ENCODE data around the gene RIMS3.

RIMS3 gene

GRCh38 chr1:40628903-40629292 is 36.6 kb downstream of the RIMS3 start:
- Histone ChIP-seq H3K27me3 (ENCODE audit: insufficient read depth, low read depth, severe bottlenecking) (no peaks in the 10 kb centered on the region), H3K4me3 (ENCODE audit: low read depth, low read length) (no peak overlapping the region), H3K36me3 (no peaks in the 10 kb centered on the region), H3K9me3 (ENCODE audit: severe bottlenecking) (no peaks in the 10 kb centered on the region), H3K27ac (no peak overlapping the region)
- no peak for DNase-seq
- TF ChIP-seq CTCF (IDR thresholded peaks at IDR 0.05; ENCODE audit: low read depth, low read length) = no peak

GRCh38 chr1:40627987-40628902 is 37.2 kb downstream of the RIMS3 start:
- no peak for TF ChIP-seq CTCF (IDR thresholded peaks at IDR 0.05; ENCODE audit: low read depth, low read length)
- no peak for DNase-seq
- H3K9me3 ChIP-seq (ENCODE audit: severe bottlenecking) = no peaks in the 10 kb centered on the region
- no peaks in the 10 kb centered on the region for H3K27me3 ChIP-seq (ENCODE audit: insufficient read depth, low read depth, severe bottlenecking)
- H3K4me3 ChIP-seq (ENCODE audit: low read depth, low read length) = no peak overlapping the region
- H3K36me3 ChIP-seq = no peaks in the 10 kb centered on the region
- no peak overlapping the region for H3K27ac ChIP-seq

GRCh38 chr1:40626383-40626770 is 39.1 kb downstream of the RIMS3 start:
- no peak overlapping the region for H3K27ac ChIP-seq
- TF ChIP-seq CTCF (IDR thresholded peaks at IDR 0.05; ENCODE audit: low read depth, low read length) = no peak
- no peaks in the 10 kb centered on the region for H3K27me3 ChIP-seq (ENCODE audit: insufficient read depth, low read depth, severe bottlenecking)
- no peak overlapping the region for H3K4me3 ChIP-seq (ENCODE audit: low read depth, low read length)
- no peak for DNase-seq
- no peaks in the 10 kb centered on the region for H3K36me3 ChIP-seq
- H3K9me3 ChIP-seq (ENCODE audit: severe bottlenecking) = no peaks in the 10 kb centered on the region

- no peak for TF ChIP-seq CTCF (IDR thresholded peaks at IDR 0.05; ENCODE audit: low read depth, low read length)
- Histone ChIP-seq H3K27ac (no peak overlapping the region), H3K36me3 (no peaks in the 10 kb centered on the region), H3K9me3 (ENCODE audit: severe bottlenecking) (no peaks in the 10 kb centered on the region), H3K27me3 (ENCODE audit: insufficient read depth, low read depth, severe bottlenecking) (no peaks in the 10 kb centered on the region), H3K4me3 (ENCODE audit: low read depth, low read length) (no peak overlapping the region)
- DNase-seq = no peak
Measured at GRCh38 chr1:40625476-40626382, 39.8 kb downstream of the RIMS3 start.

- Histone ChIP-seq H3K9me3 (ENCODE audit: severe bottlenecking) (no peaks in the 10 kb centered on the region), H3K4me3 (ENCODE audit: low read depth, low read length) (no peak overlapping the region), H3K27ac (no peak overlapping the region), H3K27me3 (ENCODE audit: insufficient read depth, low read depth, severe bottlenecking) (no peaks in the 10 kb centered on the region), H3K36me3 (no peaks in the 10 kb centered on the region)
- peak; percentile 72 for TF ChIP-seq CTCF (IDR thresholded peaks at IDR 0.05; ENCODE audit: low read depth, low read length)
- peak; percentile 51 for DNase-seq
Measured at GRCh38 chr1:40625076-40625475, 40.4 kb downstream of the RIMS3 start.
